ENCODE results near the gene ACSS1.
"Not testable (repeated sequence)": the region's sequence is repeated elsewhere in the genome, so short reads cannot be mapped to it uniquely, and the experiment has no call there.

ACSS1 gene

DNA sequence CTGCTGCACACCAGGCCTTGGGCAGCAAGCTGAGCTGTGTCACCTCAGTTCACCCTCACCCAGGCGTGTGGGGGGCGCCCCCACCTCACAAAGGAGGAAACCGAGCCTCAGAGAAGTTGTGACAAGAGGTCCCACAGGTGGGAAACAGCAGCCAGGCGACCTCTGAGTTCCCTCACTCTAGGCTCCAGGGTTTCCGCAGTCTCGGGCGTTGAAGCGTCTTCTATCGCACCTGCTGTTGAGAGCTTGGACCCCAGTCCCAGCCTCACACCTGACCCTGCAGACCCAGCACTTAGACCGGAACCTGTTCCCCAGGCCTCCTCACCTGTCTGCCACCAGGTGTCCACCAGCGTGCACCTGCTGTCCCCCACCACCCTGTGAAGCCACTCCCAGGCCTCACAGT lies 43.1 kb downstream of the ACSS1 start:
- no peak overlapping the region for H3K4me3 ChIP-seq (ENCODE audit: low read depth, low read length)

GRCh38 chr20:25013478-25014380 lies 44.2 kb downstream of the ACSS1 start:
- no peak overlapping the region for H3K4me3 ChIP-seq (ENCODE audit: low read depth, low read length)

- H3K4me3 ChIP-seq (ENCODE audit: low read depth, low read length), result no peak overlapping the region
Measured at GRCh38 chr20:25012616-25013189, 45.2 kb downstream of the ACSS1 start.

DNA sequence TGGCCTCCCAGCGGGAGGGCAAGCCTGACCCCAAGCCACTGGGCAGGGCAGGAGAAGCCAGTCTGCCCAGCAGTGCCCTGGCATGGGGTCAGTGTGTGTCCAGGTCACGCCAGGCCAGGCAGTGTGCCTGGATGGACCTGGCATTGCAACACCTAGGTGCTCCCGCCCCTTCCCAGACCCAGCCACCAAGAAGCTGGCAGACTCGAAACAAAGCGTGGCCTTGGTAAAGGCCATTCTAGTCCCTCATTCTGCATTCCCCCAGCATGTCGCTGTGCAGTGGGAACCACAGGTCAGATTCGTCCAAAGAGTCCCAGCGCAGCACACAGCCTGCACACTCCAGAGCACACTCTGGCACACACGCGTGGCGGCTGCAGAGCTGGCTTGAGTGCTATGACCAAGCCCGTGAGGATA lies 46.1 kb downstream of the ACSS1 start:
- no peak overlapping the region for H3K4me3 ChIP-seq (ENCODE audit: low read depth, low read length)

GRCh38 chr20:25011261-25011660 lies 46.7 kb downstream of the ACSS1 start:
- no peak overlapping the region for H3K4me3 ChIP-seq (ENCODE audit: low read depth, low read length)

DNA sequence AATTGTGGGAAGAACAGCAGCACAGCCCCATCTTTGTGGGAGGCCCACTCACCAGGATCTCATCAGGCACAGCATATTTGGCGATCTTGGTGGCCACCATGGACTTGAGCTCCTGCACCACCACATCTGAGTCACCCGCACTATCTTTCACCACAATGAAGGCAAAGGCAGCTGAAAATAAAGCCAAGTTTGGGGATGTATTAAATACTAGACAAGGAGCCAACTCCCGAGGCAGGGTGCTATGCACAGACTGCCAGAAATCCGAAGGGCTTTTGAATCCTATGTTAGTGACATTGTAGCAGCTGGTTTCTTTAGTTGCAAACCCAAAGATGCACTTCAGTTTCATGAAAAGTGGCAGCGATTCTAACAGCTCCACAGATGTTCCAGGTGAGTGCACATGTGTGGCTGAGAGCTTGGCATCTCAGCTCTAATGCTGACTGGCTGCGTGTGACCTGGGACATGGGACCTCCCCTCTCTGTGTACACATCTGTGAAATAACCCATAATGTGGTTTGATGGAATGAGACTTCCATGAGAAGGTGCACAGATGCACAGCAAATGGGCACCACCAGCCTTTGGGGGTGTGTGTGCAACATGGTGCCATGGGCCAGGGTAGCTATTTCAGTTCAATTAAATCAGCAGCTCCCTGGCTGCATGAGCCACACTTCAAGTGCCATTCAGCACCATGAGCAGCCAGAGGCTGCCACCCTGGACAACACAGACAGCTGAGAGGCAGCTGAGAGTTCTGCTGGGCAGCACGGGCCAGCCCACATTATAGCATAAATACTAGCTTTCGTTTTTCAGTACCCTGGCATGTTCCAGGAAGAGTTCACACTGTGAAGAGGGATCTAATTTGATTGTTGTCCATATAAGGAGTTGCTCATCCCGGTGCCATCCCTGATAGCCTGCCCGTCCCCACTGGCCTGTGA lies 48.5 kb downstream of the ACSS1 start:
- H3K4me3 ChIP-seq (ENCODE audit: low read depth, low read length), result no peak overlapping the region

DNA sequence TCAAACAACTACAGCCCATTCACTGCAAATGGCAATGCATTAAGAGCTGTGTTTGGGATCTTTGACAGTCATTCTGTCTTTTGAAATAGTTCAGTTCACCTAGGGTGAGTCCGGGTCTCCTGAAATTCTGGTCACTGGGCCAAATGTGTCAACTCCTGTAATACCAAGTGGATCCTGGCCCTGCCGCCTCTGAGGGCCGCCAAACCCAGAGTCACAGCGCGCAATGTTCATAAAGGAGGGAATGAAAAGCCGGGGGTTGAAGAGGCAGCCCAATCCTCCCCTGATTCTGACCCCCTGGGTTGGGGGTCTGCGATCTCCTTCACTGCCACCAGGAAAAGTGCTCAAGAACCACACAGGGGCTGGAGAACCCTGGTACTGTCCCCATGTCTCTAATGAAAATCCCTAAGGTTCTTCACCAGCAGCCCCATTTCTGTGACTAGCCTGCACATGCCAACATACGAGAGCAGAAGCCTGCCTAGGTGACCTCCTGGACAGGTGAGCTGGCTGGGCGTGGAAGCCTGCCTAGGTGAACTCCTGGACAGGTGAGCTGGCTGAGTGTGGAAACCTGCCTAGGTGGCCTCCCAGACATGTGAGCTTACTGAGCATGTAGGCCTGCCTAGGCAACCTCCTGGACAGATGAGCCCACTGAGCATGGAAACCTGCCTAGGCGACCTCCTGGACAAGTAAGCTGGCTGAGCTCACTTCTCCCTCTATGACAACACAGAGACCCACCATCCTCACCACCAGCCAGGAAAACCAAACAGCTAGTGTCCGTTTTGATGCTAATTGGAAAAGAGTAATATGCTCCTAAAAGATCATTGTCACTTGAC lies 49.3 kb downstream of the ACSS1 start:
- H3K4me3 ChIP-seq (ENCODE audit: low read depth, low read length), result no peak overlapping the region

DNA sequence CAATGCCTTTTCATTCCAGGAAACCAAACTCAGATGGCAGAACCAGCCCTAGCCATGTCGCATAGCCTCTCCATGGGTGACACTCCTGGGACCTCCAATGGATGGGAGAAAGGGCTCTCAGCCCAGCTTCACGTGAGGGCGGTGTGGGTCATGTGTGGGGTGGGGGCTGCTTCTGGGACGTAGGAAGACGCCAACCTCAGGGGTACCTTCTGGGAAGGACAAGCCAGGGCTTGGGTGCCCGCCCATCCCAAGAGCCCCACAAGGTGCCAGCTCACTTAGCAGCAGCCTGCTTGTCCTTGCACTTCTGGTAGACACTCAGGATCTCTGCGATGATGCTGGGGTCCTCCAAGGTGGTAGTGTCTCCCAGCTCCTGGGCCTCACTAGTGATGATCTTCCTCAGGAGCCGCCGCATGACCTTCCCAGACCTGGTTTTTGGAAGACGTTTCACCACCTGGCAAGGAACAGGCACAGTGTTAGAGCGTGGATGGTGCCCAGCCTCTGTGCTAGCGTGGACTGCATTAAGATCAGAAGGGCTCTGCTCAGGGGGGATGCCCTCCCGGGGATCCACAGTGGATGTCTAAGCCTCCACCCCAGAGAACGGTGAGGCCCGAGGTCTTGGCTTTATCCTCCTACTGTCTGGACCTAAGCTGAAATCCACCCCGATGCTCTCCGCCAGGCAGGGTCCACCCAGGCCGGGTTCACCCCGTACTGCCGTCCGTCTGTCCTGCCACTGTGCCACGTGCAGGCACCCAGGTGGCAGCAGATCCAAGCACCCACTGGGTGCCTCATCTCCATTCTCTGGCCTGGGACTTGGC lies 50.2 kb downstream of the ACSS1 start:
- H3K4me3 ChIP-seq (ENCODE audit: low read depth, low read length), result no peak overlapping the region

DNA sequence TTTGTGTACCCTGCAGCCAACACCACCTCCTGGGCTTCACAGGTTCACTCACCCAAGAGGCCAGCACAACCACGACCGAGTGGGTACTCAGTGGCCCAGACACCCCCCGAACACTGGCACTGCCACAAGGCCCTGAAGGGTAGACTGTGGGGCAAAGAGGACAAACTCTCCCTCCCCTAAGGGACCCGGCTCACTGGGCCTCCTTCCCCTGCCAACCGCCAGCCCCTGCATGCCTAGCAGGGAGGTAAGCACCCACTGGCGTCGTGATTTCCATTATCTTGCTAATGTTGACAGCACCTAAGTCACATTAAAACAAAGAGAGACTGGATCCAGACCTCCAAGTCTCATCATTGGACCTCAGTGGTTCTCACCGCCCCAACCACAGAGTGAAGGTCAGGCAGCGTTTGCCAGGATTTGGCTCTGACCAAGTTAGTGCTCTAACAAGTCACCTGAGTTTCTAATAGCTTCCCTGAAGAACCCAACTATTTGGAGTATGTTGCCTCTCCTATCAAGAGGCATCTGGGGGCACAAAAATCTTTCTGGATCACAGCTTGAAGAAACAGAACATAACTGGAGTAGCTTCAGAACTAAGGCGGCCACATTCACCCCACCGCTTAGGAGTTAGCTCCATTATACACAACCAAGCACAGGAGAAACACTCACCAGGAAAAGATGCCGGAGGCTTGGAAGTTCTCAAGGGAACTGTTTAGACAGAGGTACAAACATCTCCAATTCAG lies 51.3 kb downstream of the ACSS1 start:
- no peak overlapping the region for H3K4me3 ChIP-seq (ENCODE audit: low read depth, low read length)

GRCh38 chr20:25005661-25006060 lies 52.3 kb downstream of the ACSS1 start:
- no peak overlapping the region for H3K4me3 ChIP-seq (ENCODE audit: low read depth, low read length)

DNA sequence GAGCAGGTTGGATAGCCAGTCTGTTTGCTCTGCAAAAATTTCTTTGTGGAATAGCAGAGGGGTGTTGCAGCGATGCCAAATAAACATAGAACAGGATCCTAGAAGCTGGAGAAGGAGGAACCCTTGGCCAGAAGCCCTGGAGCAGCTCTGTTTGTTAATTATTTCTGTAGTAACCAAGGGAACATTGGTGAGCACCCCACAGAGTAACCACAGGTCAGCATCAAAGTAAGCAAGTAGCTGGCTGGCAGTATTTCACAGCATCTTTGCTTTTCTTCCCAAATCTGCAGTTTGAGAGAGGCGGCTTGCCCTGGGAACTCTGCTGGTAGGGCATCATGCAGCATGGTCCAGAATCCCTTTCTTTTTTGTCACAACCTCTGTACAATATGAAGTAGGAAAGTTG lies 52.7 kb downstream of the ACSS1 start:
- H3K4me3 ChIP-seq (ENCODE audit: low read depth, low read length), result no peak overlapping the region

- no peak overlapping the region for H3K4me3 ChIP-seq (ENCODE audit: low read depth, low read length)
Measured at GRCh38 chr20:25003002-25003401, 54.9 kb downstream of the ACSS1 start.

DNA sequence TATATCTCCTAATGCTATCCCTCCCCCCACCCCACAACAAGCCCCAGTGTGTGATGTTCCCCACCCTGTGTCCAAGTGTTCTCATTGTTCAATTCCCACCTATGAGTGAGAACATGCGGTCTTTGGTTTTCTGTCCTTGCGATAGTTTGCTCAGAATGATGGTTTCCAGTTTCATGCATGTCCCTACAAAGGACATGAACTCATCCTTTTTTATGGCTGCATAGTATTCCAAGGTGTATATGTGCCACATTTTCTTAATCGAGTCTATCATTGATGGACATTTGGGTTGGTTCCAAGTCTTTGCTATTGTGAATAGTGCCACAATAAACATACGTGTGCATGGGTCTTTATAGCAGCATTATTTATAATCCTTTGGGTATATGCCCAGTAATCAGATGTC lies 56.6 kb downstream of the ACSS1 start:
- not testable (repeated sequence) for H3K4me3 ChIP-seq (ENCODE audit: low read depth, low read length)

GRCh38 chr20:25000268-25000801 lies 57.6 kb downstream of the ACSS1 start:
- no peak overlapping the region for H3K4me3 ChIP-seq (ENCODE audit: low read depth, low read length)

- H3K4me3 ChIP-seq (ENCODE audit: low read depth, low read length), result no peak overlapping the region
Measured at GRCh38 chr20:24999568-24999967, 58.4 kb downstream of the ACSS1 start.

DNA sequence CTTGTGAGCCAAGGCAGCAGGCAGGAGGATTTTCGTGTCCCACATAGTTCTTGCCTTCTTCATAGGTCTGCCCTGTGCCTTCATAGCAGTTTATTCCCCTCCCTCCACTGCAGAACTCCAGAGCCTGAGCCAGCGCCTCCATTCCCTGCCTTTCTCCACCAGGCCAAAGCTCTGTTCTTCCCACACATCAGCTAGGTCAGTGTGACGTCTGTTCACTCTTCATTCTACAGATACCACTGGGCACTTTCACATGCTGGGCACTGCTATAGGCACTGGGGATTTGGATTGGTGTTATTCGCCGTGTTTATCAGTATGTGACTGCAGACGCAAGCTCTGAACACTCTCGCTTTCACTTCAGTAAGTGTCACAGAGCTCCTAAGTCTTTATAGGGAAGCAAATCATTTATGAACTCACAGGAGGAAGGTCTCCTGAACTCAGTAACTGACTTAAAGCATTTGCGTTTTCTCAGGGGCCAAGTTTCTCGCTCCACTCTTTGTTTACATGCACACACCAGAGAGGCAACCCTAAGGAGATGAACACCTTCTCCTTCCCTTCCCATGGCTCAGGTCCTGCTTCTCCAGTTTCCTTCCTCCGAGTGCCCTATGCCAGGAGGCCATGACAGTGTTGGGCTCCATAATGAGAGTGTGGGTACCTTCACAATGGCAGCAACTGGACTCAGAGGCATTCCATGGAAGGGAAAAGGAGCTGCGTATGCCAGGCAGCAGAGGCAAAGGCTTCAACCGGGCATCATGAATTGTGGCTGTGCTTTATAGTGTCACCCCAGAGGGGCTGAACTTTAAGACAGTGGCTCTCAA lies 59.1 kb downstream of the ACSS1 start:
- no peak overlapping the region for H3K4me3 ChIP-seq (ENCODE audit: low read depth, low read length)

- H3K4me3 ChIP-seq (ENCODE audit: low read depth, low read length), result no peak overlapping the region
Measured at GRCh38 chr20:24998121-24998520, 59.8 kb downstream of the ACSS1 start.

All from iPS-11a (cell line).